ENCODE results near the gene TBL1Y.

The TBL1Y gene

DNA sequence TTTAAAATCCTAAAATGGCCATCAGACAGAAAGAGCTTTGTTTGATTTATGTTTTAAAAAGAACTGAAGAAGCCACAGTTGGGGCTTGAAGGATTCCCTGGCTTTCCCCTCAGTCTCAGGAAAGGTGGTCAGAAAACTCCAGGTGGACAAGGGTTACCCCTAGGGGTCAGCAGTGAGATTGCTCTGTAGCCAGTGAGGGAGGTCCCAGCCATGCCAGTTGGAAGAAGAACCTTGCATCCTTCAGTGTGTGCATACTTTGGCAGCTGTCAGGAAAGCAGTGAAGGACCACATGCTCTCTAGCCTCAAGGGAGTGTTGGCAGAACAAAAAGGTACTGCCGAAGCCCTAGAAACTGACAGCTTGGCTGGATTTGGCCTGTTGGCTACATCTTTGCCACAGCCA lies 182.3 kb downstream of the TBL1Y start:
- no peak for DNase-seq

DNA sequence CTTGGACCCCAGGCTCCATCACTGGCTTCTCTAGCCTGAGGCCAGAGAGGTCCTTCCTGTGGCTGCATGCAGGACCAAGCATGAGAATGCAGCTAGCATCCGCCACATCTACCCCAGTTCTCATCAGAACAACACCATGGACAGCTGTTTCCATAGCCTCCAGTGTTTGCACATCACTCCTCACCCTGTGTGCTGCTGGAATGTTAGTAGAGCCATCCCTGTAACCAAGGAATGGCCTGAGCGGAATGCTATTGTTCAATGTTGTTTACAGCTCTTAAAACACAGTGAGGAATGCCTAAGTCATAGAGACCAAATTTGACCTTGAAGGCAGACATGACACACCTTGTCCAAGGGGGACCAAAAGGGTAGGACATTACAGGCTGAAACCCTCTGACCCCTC lies 183.9 kb downstream of the TBL1Y start:
- no peak for DNase-seq

DNA sequence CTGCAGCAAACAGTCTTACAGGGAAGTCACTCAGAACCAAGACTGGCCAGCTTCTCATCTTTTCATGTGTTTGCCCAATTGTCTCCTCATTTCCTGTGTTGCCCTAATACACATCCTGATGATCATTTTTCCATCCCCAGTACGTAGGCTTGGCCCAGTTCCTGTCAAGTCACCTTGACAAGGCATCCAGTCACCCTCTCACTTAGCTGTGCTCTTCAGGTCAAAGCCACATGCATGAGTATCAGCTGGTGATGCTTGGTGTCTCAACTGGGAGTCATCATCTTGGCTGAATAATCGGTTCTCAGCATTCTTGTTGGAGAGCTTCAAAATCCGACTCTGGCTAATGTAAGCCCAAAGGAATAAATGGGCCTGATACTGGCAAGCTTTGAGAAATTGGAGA lies 186.5 kb downstream of the TBL1Y start:
- no peak for DNase-seq

DNA sequence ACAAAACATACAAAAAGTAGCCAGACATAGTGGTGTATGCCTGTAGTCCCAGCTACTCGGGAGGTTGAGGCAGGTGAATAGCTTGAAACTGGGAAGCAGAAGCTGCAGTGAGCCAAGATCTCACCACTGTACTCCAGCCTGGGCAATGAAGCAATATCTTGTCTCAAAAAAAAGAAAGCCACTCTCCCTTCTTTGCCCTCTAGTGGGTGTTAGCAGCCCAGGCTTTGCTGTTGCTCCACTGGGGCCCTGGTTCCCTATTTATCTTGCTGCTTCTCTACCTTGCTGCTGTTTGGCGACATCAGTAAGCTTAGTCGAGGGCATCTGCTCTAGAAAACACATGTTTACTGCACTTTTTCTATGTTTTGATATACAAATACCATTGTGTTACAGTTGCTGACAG lies 189.2 kb downstream of the TBL1Y start:
- DNase-seq = no peak

DNA sequence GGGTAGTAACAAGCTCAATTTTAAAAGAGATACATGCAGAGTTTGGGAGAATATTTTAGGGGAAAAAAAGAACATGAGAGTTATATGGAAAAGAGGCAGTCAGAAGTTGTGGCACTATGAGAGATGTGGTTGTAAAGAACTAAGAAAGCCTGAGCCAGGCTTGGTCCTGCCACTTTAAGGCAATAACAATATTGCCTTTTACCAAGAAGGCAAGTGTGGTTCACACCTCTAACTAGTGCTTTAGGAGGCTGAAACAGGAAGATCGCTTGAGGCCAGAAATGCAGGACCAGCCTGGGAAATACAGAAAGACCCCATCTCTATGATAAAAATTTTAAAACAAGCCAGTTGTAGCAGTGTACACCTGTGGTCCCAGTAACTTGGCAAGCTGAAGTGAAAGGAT lies 192.2 kb downstream of the TBL1Y start:
- no peak for DNase-seq

DNA sequence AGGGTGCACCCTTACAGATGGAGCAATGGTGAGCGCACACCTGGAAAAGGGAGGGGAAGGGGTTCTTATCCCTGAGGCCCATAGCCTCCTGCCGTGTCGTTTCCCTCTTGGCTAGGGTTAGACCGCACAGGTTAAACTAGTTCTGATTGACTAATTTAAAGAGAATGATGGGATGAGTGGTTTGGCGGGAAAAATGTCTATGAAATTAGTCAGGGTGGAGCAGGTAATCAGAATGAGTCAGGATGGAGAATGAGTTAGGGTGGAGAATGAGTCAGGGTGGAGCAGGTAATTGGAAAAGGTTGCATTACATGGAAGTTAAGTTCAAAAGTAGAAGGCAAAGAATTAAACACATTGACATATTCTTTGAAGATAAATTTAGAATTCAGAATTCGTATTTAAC lies 196.7 kb downstream of the TBL1Y start:
- no peak for DNase-seq

DNA sequence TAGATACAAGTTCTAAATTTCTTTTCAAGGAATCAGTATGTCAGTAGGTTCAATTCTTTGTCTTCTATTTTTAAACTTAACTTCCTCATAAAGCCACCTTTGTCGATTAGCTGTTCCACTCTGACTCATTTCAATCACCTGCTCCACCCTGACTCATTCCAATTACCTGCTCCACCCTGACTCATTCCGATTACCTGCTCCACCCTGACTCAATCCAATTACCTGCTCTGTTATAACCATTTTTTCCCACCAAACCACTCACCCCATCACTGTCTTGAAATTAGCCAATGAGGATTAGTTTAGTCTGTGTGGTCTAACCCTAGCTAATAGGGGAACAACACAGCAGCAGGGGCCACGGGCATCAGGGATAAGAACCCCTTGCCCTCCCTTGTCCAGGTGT lies 199.6 kb downstream of the TBL1Y start:
- no peak for DNase-seq

DNA sequence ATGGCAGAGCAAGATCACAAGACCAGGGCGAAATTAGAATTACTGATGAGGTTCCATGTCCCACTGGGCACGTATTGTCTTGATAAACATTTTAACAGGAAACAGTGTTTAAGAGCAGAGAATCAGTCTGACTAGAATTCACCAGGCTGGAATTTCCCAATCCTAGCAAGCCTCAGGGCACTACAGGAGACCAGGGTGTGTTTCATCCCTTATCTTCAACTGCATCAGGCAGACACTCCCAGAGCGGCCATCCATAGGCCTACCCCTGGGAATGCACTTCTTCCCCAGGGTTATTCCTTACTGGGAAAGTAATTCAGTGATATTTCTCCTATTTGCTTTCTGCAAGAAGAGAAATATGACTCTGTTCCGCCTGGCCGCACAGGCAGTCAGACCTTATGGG lies 205.4 kb downstream of the TBL1Y start:
- DNase-seq = no peak

DNA sequence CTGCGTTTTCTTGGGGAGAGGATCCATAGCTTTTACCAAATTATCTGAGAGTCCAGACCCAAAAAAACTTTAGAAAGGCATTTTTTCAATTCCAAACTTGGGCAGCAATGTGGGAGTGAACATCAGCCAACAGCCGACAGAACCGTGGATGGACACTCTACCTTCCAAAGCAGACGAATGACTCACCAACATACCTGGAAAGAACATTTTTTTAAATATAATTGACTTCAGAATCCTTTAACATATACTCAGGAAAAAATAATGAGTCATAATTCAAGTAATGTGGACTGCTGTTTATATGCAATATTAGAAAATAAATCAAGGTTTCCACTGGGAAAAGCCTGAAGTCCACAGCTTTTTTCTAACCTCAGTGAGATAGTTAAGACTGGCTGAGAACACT lies 211.7 kb downstream of the TBL1Y start:
- DNase-seq = no peak

DNA sequence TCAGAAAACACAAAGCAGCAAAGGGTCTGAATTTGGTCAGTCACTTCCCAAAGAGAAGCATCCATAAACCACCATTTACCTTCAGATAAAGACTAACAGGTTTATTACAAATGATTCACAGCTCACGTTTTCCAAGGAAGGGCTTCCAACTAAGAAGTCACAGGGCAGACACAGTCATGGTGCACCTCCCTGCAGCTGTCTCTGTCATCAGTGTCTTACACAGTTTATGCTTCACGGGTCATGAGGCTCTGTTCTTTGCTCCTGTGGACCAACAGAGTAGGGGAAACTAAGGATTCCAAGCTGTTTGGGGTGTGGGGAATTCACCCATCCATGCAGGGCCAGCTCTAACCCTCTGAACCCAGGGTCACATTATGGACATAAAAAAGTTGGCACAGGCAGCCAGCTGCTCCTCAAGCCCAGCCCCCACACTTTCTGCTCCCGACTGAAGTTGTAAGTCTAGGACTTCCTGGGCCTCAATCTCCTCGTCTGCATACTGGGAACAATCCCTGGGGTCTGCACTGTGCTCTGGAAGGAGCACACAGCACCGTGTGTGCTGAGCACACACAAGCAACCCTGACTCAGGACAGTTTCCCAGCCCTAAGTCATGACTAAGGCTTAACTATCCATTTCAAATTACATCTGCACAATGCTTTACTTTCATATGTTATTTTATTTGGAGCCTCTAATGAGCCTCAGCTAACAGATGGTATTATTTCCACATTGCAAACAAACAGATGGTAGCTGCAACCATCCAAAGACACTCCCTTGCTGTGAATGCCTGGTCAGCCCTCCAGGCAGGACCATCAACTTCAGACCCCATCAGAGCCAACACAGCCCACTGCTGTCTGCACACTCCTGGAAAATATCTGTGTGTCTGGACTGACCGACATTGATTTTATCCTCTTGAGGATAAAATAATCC lies 214.9 kb downstream of the TBL1Y start:
- no peak for DNase-seq

DNA sequence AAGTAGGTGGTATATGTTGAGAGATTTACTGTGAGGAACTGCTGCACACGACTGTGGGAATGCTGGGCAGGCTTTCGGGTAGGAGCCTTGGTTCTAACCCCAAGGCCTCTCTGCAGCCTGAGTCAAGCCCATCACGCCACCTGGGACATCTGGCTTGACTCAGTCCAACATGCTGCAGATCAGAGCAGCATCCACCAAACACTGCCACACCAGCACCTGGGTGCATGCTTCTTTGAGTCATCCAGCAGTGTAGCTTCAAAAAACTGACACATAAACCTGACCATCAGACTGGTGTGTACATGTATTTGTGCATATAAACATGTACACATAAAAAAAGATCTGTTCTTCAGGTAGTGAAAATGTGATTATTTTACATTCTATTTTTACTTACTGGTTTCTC lies 217.7 kb downstream of the TBL1Y start:
- no peak for DNase-seq
